Measurements from ENCODE around the gene BAZ2B.

Gene BAZ2B

DNA sequence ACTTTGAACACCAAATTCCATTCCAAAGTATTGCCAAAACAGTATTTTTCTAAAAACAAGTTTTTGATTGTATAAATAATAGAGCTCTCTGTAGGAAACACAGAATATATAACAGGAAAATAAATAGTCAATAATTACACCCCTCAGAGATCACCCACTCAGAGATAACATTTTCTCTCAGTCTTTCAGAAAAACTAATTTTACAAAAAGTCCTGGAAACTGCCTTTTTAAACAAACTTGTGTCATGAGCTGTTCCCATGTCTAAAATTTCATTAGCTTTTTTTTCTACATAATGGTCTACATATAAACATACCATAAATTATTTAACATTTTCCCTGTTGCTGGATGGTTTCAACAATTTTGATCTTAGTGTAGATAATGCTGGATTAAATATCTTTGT lies 328.6 kb downstream of the BAZ2B start:
- Histone ChIP-seq H3K27me3 (ENCODE audit: insufficient read depth, low read length, poor library complexity, severe bottlenecking) (no peaks in the 10 kb centered on the region), H3K4me2 (ENCODE audit: low read depth, low read length, poor library complexity, severe bottlenecking) (peak overlapping the region; percentile 68), H3K9ac (ENCODE audit: low read depth, low read length, poor library complexity, severe bottlenecking) (peak overlapping the region; percentile 76), H2AFZ (ENCODE audit: low read length) (no peak overlapping the region), H4K20me1 (ENCODE audit: insufficient read depth, low read length, poor library complexity, severe bottlenecking) (peaks cover 5% of the 10 kb centered on the region), H3K4me1 (ENCODE audit: insufficient read depth, low read length, poor library complexity, severe bottlenecking) (peaks cover 52% of the 10 kb centered on the region), H3K79me2 (ENCODE audit: insufficient read depth, low read length) (peaks cover 21% of the 10 kb centered on the region), H3K9me3 (ENCODE audit: insufficient read depth, low read depth, low read length) (no peaks in the 10 kb centered on the region), H3K36me3 (ENCODE audit: insufficient read depth, low read length) (no peaks in the 10 kb centered on the region), H3K4me3 (ENCODE audit: low read length, poor library complexity, severe bottlenecking) (no peak overlapping the region), H3F3A (ENCODE audit: low read depth) (peaks cover 8% of the 10 kb centered on the region; the same call in 1 of the 2 replicates), H3K9me2 (replicated peaks; ENCODE audit: low read depth, low read length) (no peaks in the 10 kb centered on the region)
- no peak for TF ChIP-seq CTCF (conservative IDR thresholded peaks at IDR 0.05; ENCODE audit: low read length)
- no peak for TF ChIP-seq EZH2phosphoT487 (IDR thresholded peaks at IDR 0.05; ENCODE audit: borderline replicate concordance)

GRCh38 chr2:159286709-159287441 lies 329.5 kb downstream of the BAZ2B start:
- TF ChIP-seq EZH2phosphoT487 (IDR thresholded peaks at IDR 0.05; ENCODE audit: borderline replicate concordance) (no peak), CTCF (conservative IDR thresholded peaks at IDR 0.05; ENCODE audit: low read length) (no peak)
- H3K9me3 ChIP-seq (ENCODE audit: insufficient read depth, low read depth, low read length) = no peaks in the 10 kb centered on the region
- peaks cover 52% of the 10 kb centered on the region for H3K4me1 ChIP-seq (ENCODE audit: insufficient read depth, low read length, poor library complexity, severe bottlenecking)
- peaks cover 5% of the 10 kb centered on the region for H4K20me1 ChIP-seq (ENCODE audit: insufficient read depth, low read length, poor library complexity, severe bottlenecking)
- no peaks in the 10 kb centered on the region for H3K9me2 ChIP-seq (replicated peaks; ENCODE audit: low read depth, low read length)
- peaks cover 23% of the 10 kb centered on the region for H3K79me2 ChIP-seq (ENCODE audit: insufficient read depth, low read length)
- peak overlapping the region; percentile 91 for H2AFZ ChIP-seq (ENCODE audit: low read length)
- H3K4me3 ChIP-seq (ENCODE audit: low read length, poor library complexity, severe bottlenecking) = peak overlapping the region; percentile 95
- H3K36me3 ChIP-seq (ENCODE audit: insufficient read depth, low read length) = no peaks in the 10 kb centered on the region
- peaks cover 8% of the 10 kb centered on the region; the same call in 1 of the 2 replicates for H3F3A ChIP-seq (ENCODE audit: low read depth)
- no peaks in the 10 kb centered on the region for H3K27me3 ChIP-seq (ENCODE audit: insufficient read depth, low read length, poor library complexity, severe bottlenecking)
- peak overlapping the region; percentile 100 for H3K4me2 ChIP-seq (ENCODE audit: low read depth, low read length, poor library complexity, severe bottlenecking)
- H3K9ac ChIP-seq (ENCODE audit: low read depth, low read length, poor library complexity, severe bottlenecking) = peak overlapping the region; percentile 76

DNA sequence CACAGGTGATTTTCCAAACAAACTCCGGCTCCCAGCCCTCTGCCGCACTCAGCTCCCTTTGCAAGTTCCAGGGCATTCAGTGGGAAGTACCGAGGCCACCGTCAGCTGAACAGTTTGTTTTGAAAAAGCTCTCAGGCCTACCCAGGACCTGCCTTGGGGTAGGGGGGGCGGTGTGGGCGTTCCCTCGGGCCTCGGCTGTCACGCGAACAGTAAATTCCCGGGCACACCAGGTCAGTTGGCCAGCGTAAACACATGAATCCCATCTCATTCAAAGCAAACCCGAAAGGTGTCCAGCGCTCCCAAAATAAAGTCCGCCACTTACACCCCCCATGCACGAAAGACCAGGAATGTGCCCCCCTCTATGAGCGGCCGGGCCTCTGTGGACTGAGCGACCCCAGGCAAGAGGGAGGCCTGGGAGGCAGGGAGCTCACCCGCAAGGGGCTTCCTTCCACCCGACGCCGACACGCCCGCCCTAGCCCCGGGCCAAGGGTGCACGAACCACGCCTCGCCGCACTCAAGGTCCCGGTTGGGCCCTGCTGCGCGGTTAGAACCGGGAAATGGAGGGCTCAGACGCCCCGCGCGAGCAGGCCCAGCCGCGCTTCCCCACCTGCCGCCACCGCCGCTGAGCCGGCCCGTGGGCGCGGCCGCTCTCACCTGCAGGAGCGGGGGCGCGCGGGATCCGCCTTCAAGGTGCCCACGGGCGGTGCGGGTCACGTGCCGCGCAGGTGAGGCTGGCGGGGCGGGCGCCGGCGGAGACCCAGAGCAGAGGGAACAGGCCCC lies 330.2 kb downstream of the BAZ2B start, which contains the start of gene WDSUB1:
WDSUB1 (minus strand) TSS at position 775 of the 780 bp plus-strand sequence. CDS start 3,634 bp downstream, outside the sequence.
- no peaks in the 10 kb centered on the region for H3K27me3 ChIP-seq (ENCODE audit: insufficient read depth, low read length, poor library complexity, severe bottlenecking)
- peaks cover 5% of the 10 kb centered on the region for H4K20me1 ChIP-seq (ENCODE audit: insufficient read depth, low read length, poor library complexity, severe bottlenecking)
- H3K36me3 ChIP-seq (ENCODE audit: insufficient read depth, low read length) = no peaks in the 10 kb centered on the region
- peak within 1 kb of the TSS; percentile 82 for H3K9ac ChIP-seq (ENCODE audit: low read depth, low read length, poor library complexity, severe bottlenecking)
- H3K4me2 ChIP-seq (ENCODE audit: low read depth, low read length, poor library complexity, severe bottlenecking) = peak within 1 kb of the TSS; percentile 100
- H3F3A ChIP-seq (ENCODE audit: low read depth) = peaks cover 8% of the 10 kb centered on the region; the same call in 1 of the 2 replicates
- H3K9me2 ChIP-seq (replicated peaks; ENCODE audit: low read depth, low read length) = no peaks in the 10 kb centered on the region
- H3K4me3 ChIP-seq (ENCODE audit: low read length, poor library complexity, severe bottlenecking) = peak within 1 kb of the TSS; percentile 95
- peak within 1 kb of the TSS; percentile 98 for H2AFZ ChIP-seq (ENCODE audit: low read length)
- H3K9me3 ChIP-seq (ENCODE audit: insufficient read depth, low read depth, low read length) = no peaks in the 10 kb centered on the region
- no peak for TF ChIP-seq EZH2phosphoT487 (IDR thresholded peaks at IDR 0.05; ENCODE audit: borderline replicate concordance)
- no peak for TF ChIP-seq CTCF (conservative IDR thresholded peaks at IDR 0.05; ENCODE audit: low read length)
- peaks cover 26% of the 10 kb centered on the region for H3K79me2 ChIP-seq (ENCODE audit: insufficient read depth, low read length)
- peaks cover 49% of the 10 kb centered on the region for H3K4me1 ChIP-seq (ENCODE audit: insufficient read depth, low read length, poor library complexity, severe bottlenecking)

Measured in Loucy (cell line).